CD1c-positive myeloid dendritic cell (primary cell): ENCODE results near the gene CYLD.

Source experiments
- DNase-seq: peaks from one replicate; pipeline ENCODE4 v3.0.0-alpha.2; 2016; ENCODE audit errors: extremely low spot score

CYLD gene

DNA sequence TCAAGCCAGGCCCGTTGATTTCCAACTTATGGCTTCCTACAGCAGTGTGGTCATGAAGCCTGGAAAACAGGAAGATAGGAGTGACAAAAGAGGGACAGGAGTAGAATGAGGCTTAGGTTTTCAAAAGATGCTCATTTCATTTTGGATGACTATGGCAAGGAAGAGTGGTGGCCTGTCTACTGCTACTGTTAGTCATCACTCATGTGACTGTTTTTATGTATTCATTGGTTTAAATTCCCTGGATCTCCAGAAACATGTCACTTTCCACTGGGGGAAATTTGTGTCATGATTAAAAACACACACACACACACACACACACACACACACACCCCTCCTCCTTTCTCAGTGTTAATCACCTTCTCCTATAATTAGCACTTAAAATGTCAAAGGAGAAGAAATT lies 1.1 kb upstream of the CYLD start:
- DNase-seq, result peak; percentile 49

DNA sequence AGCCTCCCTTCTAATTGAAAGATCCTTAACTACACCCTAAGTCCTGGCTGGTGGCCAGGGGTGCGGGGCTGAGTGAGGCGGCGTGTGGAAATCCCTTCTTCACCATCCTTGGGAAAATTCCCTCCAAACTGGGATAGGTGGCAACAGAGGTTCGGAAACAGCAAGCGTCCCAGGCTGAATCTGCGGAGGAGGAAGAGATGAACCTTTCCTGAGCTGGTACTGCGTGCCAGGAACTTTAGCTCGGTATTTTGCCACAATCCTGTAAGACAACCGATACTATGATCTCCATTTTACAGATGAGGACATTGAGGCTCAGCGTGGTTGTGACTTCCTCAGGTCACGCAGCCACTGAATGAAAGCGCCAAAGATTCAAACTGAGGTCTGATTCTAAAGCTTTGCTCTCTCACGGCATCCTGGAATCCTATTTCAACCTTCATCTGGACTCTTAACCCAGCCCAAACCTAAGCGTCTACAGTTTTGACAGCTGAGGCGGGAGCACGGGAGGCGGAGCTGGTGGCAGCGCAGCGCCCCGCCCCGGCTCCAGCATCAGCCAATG lies 583 bp upstream of the CYLD start:
- DNase-seq, result no peak

- peak; percentile 72 for DNase-seq
These were observed 802 bp downstream of the CYLD start for GRCh38 chr16:50742576-50743200.

DNA sequence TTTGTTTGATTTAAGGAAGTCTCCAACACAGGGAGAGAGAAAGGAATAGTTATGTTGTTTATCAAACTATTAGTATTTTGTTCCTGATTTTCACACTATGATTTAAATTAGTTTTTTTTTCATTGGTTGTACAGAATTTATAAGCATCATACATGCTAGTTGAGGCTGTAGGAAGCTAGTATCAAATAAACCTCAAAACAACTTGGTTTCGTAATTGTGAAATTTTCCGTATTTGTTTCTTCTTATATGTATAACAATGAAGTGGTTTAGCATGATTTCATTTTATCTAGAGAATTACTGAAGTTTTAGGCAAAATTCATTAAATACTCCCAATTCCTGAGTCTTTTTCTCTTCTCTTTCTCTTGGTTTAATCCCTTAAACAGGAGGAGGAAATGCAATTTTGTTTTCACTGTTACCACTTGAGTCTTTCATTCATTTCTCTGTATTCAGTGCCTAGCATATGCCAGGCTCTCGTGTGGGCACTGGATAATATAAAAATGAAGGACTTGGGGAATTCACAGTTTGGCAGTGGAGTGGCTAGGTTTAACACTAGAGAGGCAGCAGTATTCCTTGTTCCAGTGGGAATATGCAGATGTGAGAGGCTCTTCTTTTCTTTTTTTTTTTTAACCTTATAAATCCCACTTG lies 1.8 kb downstream of the CYLD start:
- peak; percentile 36 for DNase-seq

- DNase-seq, result no peak
These were observed 3.0 kb downstream of the CYLD start for GRCh38 chr16:50744881-50745280.

DNA sequence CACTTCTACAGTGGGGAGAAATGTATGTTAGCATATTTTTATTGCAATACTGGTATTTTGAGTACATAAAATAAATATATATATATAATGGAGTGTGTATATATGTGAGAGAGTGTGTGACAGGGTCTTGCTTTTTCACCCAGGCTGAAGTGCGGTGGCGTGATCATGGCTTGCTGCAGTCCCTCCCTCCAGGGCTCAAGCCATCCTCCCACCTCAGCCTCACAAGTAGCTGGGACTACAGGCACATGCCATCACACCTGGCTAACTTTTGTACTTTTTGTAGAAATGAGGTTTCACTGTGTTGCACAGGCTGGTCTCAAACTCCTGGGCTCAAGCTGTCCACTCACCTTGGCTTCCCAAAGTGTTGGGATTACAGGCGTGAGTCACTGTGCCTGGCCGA lies 4.1 kb downstream of the CYLD start:
- DNase-seq, result no peak

- DNase-seq, result peak; percentile 62
These were observed 5.5 kb downstream of the CYLD start for GRCh38 chr16:50747207-50747956.

DNA sequence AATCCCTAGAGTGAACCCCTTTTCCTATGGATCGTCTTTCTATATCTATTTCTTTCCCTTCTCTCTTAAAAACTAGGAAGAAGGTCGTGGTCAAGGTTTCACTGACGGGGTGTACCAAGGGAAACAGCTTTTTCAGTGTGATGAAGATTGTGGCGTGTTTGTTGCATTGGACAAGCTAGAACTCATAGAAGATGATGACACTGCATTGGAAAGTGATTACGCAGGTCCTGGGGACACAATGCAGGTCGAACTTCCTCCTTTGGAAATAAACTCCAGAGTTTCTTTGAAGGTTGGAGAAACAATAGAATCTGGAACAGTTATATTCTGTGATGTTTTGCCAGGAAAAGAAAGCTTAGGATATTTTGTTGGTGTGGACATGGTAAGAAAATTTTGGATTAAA lies 9.6 kb downstream of the CYLD start:
- no peak for DNase-seq

GRCh38 chr16:50752471-50753235 lies 10.8 kb downstream of the CYLD start:
- DNase-seq, result no peak

DNA sequence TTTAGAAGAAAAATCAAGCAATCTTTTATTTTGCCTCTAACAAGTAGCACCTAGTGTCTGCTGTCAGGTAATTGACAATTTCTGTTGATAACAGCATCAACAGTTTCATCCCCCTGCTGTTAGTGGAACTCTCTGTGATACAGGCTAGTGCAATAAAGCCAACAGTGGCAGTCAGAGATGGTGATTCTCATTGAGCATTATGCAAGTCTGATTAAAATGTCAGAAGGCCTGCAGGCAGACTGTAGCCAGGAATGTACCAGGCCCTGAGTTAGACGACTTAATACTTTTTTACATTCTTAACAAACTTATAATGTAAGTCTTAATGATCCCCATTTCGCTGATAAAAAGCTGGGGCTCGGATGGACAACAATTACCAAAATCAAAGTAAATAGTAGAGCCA lies 14.6 kb downstream of the CYLD start:
- no peak for DNase-seq

DNA sequence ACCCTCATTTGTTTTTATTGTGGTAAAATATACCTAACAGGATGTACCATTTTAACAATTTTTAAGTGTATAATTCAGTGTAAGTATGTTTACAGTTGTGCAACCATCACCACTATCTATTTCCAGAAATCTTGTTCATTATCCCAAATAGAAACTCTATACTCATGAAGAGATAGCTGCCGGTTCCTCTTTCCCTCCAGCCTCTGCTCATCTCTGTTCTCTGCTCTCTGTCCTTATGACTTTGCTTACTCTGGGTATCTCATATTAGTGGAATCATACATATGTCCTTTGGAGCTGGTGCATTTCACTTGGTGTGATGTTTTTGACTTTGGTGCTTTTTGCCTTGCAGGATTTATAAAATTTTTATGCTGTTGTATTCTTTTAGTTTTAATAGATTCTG lies 19.4 kb downstream of the CYLD start:
- peak; percentile 10 for DNase-seq

- no peak for DNase-seq
These were observed 20.4 kb downstream of the CYLD start for GRCh38 chr16:50762241-50762640.

GRCh38 chr16:50763211-50763610 lies 21.3 kb downstream of the CYLD start:
- DNase-seq, result no peak

DNA sequence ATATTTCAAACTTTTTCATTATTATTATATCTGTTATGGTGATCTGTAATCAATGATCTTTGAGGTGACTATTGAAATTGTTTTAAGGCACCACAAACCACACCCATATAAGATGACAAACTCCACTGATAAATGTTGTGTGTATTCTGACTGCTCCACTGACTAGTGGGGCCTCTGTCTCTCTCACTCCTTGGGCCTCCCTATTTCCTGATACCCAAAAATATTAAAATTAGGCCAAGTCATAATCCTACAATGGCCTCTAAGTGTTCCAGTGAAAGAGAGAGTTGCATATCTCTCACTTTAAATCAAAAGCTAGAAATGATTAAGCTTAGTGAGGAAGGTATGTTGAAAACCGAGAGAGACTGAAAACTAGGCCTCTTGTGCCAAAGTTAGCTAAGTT lies 23.4 kb downstream of the CYLD start:
- no peak for DNase-seq

DNA sequence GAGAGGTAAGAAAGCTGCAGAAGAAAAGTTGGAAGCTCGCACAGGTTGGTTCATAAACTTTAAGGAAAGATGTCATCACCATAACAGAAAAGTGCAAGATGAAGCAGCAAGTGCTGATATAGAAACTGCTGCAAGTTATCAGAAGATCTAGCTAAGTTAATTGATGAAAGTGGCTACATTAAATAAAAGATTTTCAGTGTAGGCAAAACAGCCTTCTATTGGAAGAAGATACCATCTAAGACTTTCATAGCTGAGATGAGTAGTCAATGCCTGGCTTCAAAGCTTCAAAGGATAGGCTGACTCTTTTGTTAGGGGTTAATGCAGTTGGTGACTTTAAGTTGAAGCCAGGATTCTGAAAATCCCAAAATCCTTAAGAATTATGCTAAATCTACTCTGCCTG lies 24.0 kb downstream of the CYLD start:
- no peak for DNase-seq

DNA sequence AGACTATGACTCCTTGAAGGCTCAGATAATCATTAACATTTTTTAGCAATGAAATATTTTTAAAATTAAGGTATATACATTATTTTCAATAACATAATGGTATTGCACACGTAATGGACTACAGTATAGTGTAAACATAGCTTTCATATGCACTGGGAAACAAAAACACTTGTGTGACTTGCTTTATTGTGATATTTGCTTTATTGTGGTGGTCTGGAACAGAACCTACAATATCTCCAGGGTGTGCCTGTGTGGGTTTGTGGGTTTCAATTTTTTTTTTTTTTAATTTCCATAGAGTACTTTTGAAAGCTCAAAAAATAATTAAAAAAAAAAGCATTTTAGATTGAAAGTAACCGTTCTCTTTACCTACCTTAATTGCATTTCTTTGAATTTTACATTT lies 25.3 kb downstream of the CYLD start:
- DNase-seq, result no peak

DNA sequence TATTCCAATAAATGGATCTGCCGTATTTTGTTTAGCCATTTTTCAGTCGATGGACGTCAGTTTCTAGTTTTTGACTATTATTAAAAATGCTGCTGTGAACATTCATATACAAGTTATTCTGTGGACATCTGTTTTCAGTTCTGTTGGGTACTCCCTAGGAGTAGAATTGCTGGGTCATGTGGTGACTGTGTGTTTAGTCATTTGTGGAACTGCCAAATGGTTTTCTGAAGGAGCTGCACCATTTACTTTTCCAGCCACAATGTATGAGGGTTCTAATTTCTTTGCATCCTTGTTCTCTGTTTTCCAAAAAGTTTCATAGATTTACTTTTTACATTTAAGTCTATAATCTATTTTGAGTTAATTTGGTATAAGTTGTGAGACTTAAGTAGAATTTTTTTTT lies 29.5 kb downstream of the CYLD start:
- no peak for DNase-seq

- no peak for DNase-seq
These were observed 32.5 kb downstream of the CYLD start for GRCh38 chr16:50774405-50774804.

- no peak for DNase-seq
These were observed 33.1 kb downstream of the CYLD start for GRCh38 chr16:50774960-50775359.

- DNase-seq, result no peak
These were observed 34.2 kb downstream of the CYLD start for GRCh38 chr16:50776037-50776436.

DNA sequence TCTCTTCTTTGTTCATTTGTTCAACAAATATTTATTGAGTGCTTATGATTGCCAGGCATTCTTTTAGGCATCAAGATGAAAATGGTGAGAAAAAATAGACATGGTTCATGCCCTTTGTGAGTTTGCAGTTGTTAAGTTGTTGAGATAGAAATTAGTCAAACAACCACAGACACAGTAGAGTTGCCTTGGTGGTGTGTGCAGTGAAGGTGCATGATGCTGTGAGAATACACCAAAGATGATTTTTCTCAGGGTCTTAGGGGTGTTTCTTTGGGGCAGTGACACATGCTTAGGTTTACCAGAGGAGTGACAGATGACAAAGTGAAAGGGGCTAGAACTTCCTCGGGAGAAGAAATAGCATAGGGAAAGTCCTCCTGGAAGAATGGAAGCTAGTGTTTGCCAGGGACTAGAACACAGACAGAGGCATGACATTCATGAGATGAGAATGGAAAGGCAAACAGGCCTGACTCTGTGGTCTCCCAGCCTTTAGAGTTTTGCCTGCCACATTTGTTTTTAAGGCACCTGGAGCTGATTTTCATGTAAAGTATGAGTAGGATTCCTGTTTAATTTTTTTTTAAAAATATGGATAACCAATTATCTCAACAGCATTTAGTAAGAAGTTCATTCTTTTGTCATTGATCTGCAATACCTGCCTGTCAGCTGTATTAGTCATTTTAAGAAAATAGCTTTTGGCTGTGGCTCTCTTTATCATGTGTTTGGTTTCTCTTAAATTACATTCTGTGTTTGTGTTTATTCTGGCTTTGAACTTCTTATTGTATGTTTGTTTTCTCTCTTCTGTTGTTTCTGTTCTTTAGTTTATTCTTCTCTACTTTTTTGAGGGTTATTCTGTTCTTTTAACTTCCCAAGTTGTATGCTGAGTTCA lies 36.6 kb downstream of the CYLD start:
- DNase-seq, result no peak
